CD4-positive, alpha-beta T cell treated with Interleukin-15 for 1 hour (primary cell): ENCODE data around the gene PHC2.

Experiments
- DNase-seq: peaks from one replicate; pipeline ENCODE4 v3.0.0-alpha.2; 2020

Gene PHC2

GRCh38 chr1:33388805-33389771 lies 41.8 kb downstream of the PHC2 start:
- DNase-seq = no peak

GRCh38 chr1:33387625-33388024 lies 43.3 kb downstream of the PHC2 start:
- DNase-seq = no peak

GRCh38 chr1:33385251-33385650 lies 45.6 kb downstream of the PHC2 start:
- DNase-seq = no peak

GRCh38 chr1:33384040-33384812 lies 46.7 kb downstream of the PHC2 start:
- no peak for DNase-seq

- no peak for DNase-seq
Measured at GRCh38 chr1:33383489-33383888, 47.4 kb downstream of the PHC2 start.

- DNase-seq = no peak
Measured at GRCh38 chr1:33382661-33383415, 48.1 kb downstream of the PHC2 start.

GRCh38 chr1:33381977-33382376 lies 48.9 kb downstream of the PHC2 start:
- DNase-seq = no peak

- no peak for DNase-seq
Measured at GRCh38 chr1:33380811-33381210, 50.1 kb downstream of the PHC2 start.

GRCh38 chr1:33379631-33380354 lies 51.1 kb downstream of the PHC2 start:
- DNase-seq = no peak

- DNase-seq = no peak
Measured at GRCh38 chr1:33378976-33379375, 51.9 kb downstream of the PHC2 start.

- no peak for DNase-seq
Measured at GRCh38 chr1:33378524-33378923, 52.4 kb downstream of the PHC2 start.

GRCh38 chr1:33377756-33378155 lies 53.1 kb downstream of the PHC2 start:
- DNase-seq = no peak

- DNase-seq = no peak
Measured at GRCh38 chr1:33377013-33377412, 53.9 kb downstream of the PHC2 start.

- no peak for DNase-seq
Measured at GRCh38 chr1:33375316-33375715, 55.6 kb downstream of the PHC2 start.

GRCh38 chr1:33374336-33375105 lies 56.4 kb downstream of the PHC2 start:
- DNase-seq = no peak

GRCh38 chr1:33373606-33374005 lies 57.3 kb downstream of the PHC2 start:
- DNase-seq = no peak

GRCh38 chr1:33372677-33373076 lies 58.2 kb downstream of the PHC2 start:
- DNase-seq = no peak

- DNase-seq = no peak
Measured at GRCh38 chr1:33372162-33372561, 58.7 kb downstream of the PHC2 start.

- DNase-seq = no peak
Measured at GRCh38 chr1:33371334-33371733, 59.6 kb downstream of the PHC2 start.

- no peak for DNase-seq
Measured at GRCh38 chr1:33370827-33371226, 60.1 kb downstream of the PHC2 start.

GRCh38 chr1:33370301-33370700 lies 60.6 kb downstream of the PHC2 start:
- no peak for DNase-seq

GRCh38 chr1:33369764-33370163 lies 61.1 kb downstream of the PHC2 start:
- no peak for DNase-seq
